HL-60 (cell line): ENCODE measurements around the gene GSK3A.

Experiments used
- POLR2AphosphoS5 ChIP-seq: IDR thresholded peaks from 2 replicates; pipeline ENCODE4 v1.6.1; 2012; ENCODE audit warnings: low read depth
- SPI1 ChIP-seq: IDR thresholded peaks from 2 replicates; pipeline ENCODE4 v1.6.1; 2012; ENCODE audit warnings: low read depth, mild to moderate bottlenecking, borderline replicate concordance
- TF ChIP-seq, protein P1 (sequence below): IDR thresholded peaks from one replicate; pipeline ENCODE4 v1.5.1; 2011; ENCODE audit warnings: low read length, control low read depth, inconsistent platforms; ENCODE audit not compliant: insufficient read depth

DNA sequence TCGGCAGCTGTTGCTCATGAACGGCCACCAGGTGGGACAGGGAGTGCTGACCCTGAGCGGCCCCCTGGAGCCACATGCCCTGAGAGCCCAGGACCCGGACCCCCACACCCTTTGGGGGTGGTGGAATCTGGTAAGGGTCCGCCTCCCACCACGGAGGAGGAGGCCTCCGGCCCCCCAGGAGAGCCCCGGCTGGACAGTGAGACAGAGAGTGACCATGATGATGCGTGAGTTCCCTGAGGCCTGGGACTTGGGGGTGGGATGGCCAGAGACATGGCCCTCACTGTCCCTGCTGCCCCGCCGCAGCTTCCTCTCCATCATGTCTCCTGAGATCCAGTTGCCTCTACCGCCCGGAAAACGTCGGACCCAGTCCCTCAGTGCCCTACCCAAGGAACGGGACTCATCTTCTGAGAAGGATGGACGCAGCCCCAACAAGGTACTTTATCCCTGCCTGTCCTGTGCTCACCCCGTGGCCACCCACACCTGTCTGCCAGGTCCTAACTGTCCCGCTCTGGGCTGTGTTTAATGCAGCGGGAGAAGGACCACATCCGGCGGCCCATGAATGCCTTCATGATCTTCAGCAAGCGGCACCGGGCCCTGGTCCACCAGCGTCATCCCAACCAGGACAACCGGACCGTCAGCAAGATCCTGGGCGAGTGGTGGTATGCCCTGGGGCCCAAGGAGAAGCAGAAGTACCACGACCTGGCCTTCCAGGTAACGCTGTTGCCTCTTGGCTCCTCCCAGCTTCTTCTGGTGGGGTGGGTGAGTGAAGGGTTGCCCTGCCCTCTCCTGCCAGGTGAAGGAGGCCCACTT, 44.8 kb upstream of the GSK3A start:
- TF ChIP-seq, protein P1, sequence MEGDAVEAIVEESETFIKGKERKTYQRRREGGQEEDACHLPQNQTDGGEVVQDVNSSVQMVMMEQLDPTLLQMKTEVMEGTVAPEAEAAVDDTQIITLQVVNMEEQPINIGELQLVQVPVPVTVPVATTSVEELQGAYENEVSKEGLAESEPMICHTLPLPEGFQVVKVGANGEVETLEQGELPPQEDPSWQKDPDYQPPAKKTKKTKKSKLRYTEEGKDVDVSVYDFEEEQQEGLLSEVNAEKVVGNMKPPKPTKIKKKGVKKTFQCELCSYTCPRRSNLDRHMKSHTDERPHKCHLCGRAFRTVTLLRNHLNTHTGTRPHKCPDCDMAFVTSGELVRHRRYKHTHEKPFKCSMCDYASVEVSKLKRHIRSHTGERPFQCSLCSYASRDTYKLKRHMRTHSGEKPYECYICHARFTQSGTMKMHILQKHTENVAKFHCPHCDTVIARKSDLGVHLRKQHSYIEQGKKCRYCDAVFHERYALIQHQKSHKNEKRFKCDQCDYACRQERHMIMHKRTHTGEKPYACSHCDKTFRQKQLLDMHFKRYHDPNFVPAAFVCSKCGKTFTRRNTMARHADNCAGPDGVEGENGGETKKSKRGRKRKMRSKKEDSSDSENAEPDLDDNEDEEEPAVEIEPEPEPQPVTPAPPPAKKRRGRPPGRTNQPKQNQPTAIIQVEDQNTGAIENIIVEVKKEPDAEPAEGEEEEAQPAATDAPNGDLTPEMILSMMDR = no peak
- TF ChIP-seq POLR2AphosphoS5 (no peak), SPI1 (no peak)
